ENCODE measurements around the gene FLOT1.

Gene FLOT1

GRCh38 chr6:30700340-30700739, 42.1 kb downstream of the FLOT1 start:
- DNase-seq (ENCODE audit: low read depth): no peak

DNA sequence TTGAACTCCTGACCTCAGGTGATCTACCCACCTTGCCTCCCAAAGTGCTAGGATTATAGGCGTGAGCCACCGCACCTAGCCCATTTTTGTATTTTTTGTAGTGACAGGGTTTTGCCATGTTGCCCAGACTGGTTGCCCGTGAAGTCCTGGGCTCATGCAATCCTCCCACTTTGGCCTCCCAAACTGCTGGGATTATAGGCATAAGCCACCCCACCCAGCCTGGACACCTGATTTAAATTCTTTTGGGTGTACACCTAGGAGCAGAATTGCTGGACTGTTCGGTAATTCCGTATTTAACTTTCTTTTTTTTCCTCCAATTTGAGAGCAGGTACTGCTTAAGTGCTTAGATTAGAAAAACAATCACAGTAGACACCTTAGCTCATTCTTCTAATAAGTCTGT, 46.1 kb downstream of the FLOT1 start:
- DNase-seq (ENCODE audit: low read depth): no peak

DNA sequence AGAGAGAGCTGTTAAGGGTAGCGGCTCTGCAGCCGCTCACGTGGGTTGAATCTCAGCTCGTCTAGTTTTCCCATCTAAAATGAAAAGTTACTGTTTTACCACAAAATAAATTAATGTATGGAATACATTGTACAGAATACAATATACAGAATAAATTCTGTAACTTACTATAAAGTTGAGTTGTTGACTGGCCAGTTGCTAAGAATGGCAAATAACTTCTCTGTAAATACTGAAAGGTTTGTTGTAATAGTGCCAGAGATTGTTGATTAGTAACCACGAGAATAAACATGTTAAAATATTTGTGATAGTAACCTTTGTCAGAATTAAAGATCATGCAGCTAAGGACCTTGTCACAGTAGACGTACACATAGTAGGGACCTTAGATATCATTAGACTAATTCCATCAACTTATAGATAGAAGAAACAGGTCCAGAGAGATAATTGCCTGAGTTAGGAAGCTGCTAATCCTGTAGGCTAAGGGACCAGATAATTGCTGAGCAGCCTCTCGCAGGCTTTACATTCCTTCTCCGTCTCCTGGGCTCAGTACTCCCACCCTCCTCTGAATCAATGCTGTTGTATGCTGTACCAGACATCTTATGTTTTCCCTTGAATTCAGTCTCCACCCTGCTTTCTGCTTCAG, 51.2 kb downstream of the FLOT1 start:
- no peak for DNase-seq (ENCODE audit: low read depth)

DNA sequence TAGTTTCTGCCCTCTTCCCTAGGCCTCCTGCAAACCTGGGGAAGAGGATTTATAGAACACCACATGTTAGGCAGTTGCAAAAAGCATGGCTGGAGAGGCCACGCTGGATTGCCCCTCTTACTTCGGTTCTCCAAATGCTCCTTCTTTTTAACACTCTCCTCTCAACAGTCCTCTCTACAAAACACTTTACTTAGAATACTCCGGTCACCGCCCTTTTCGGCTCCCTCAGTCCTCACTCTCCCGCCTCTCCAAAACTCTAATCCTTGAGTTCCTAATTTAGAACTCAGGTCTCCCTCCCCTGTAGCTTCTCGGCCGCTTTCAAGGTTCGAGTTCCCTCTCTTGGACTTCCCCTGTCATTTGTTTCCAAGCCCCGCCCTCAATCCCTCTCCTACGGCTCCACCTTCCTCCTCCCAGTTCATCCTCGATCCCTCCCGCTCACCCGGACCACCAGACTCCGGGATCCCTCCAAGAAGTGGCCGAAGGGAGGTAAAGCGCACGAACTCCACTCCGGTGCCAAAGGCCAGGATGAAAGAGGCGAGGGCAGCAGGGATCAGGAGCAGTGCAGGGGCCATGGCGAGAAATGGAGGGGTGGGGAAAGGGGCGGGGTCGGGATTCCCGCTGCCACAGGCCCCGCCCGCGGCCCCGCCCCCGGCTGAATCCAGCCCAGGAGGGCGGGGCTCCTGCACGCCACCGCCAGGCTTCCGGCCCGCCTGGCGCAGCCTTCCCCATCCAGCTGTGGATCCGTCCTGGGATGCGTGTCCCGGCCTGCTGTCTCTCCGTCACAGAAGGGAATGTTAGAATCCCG, 51.9 kb downstream of the FLOT1 start, which contains the start of gene NRM:
TSS of gene NRM (minus strand) at position 582 of the 805 bp plus-strand sequence. CDS start at position 572, 10 bp downstream.
- DNase-seq (ENCODE audit: low read depth): peak; percentile 77

- no peak for DNase-seq (ENCODE audit: low read depth)
Observed at GRCh38 chr6:30689985-30690384, 52.5 kb downstream of the FLOT1 start.

GRCh38 chr6:30689022-30689865, 53.2 kb downstream of the FLOT1 start:
- DNase-seq (ENCODE audit: low read depth): no peak

GRCh38 chr6:30688569-30688968, 53.9 kb downstream of the FLOT1 start:
- DNase-seq (ENCODE audit: low read depth): no peak

- DNase-seq (ENCODE audit: low read depth): no peak
Observed at GRCh38 chr6:30687659-30688431, 54.6 kb downstream of the FLOT1 start.

- DNase-seq (ENCODE audit: low read depth): peak; percentile 95
Observed at GRCh38 chr6:30686908-30687658, 55.4 kb downstream of the FLOT1 start.

- no peak for DNase-seq (ENCODE audit: low read depth)
Observed at GRCh38 chr6:30686009-30686907, 56.2 kb downstream of the FLOT1 start, which contains the start of gene PPP1R18. Gene PPP1R18, minus strand, starts transcription at chr6:30686645. Its CDS starts 627 bp downstream, at chr6:30686018.

GRCh38 chr6:30685157-30686008, 57.1 kb downstream of the FLOT1 start:
- no peak for DNase-seq (ENCODE audit: low read depth)

DNA sequence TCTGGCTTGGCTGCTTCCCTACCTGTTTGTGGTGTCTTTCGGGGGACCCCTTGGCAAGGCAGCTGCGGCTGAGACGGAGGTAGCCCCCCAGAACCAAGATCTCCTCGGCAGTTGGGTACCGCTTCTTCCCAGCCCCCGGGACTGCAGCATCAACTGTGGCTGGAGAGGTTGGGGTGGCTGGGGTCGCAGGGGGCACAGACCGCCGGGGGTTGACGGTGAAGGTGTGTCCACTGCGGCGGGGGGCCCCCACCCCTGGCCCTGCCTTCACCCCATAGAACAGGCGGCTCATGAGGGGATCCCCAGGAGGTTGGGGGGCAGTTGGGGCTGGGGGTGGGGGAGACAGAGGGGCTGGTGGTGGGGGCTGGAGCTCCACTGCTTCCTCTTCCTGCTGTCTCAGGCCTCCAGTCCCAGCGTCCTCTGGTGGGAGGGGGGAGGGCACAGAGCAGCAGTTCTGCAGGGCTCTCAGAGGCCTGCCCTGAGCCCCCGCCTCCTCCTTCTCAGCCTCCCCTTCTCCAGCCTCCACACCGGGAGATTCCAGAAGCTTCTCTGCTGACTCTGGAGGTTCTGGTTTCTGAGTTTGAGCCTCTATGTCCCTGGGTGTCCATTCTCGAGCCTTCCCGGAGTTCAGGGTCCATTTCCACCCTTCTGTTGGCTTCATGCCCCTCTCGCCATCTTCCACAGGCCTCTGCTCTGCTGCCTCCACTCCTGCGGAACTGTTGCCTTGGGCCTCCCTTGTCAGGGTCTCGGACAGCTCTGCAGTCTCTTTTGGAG, 57.9 kb downstream of the FLOT1 start:
- no peak for DNase-seq (ENCODE audit: low read depth)

- no peak for DNase-seq (ENCODE audit: low read depth)
Observed at GRCh38 chr6:30683980-30684338, 58.5 kb downstream of the FLOT1 start.

GRCh38 chr6:30683183-30683979, 59.1 kb downstream of the FLOT1 start:
- no peak for DNase-seq (ENCODE audit: low read depth)

DNA sequence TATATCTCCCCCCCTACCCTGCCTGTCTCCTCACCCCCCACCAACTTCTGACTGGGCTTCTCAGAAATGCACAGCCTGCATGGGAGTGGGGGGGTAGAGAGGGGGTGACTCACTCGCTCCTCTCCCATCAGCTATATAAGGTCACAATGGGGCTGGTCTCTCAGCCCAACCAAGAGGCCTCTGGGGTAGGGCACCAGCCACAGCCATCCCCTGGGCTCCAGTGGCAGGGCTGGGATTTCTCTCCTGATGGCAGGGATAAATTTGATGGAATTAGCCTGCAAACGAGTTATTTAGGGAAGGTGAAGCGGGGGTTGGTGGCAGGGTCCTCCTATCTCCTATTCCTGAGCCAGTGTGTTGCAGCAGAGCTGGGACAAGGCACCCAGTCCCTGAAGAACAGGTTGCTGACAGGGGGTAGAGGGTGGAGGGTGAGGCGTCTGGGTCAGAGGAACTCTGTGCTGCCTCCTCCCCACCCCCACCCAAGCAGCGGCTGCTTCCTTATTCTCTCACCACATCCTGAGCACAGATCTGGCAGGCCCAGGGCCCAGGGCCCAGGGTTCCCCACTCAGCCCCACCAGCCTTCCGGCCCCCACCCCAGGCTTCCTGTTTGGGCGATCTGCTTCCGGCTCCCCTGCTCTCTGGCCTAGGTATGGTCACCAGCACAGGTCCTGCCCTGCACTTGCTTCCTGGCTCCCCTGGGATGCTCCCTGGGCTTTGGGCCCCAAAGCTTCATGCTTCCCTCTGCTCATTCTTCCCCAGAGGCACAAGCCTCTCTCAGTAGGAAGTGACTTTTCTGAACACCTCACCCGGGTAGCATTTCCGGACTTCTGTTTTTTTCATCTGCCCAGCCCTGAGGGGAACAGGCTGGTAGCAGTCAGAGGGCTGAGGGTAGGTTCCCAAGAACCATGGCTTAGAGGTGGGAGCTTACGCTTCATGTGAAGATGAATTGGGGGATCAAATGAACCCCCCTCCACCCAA, 60.1 kb downstream of the FLOT1 start:
- DNase-seq (ENCODE audit: low read depth): peak; percentile 81

DNA sequence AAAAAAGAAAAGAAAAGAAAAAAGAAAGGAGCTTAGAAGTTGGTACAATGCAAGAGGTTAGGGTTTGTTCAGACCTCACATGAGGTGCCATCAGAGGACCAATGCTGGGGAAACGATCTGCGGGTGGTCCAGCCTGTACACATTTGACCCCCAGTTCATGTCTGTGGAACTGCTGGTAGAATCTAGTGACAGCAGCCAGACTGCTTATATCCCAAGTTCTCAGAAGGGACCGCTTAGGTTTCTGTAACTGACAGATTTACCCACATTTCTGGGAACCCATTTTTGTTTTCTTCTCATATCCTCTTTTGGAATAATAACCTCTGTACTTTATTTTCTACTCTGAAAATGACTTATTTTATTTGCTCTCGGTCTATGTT, 60.7 kb downstream of the FLOT1 start:
- DNase-seq (ENCODE audit: low read depth): no peak
